ENCODE results near the gene MAP2K3. TPM values are rescaled to one million over a fixed set of nuclear protein-coding genes. Genes with fewer than 3 reads are reported as not detected.
"Not testable (repeated sequence)": the region's sequence is repeated elsewhere in the genome, so short reads cannot be mapped to it uniquely, and the experiment has no call there.

Gene MAP2K3
- total and polyA plus RNA-seq, 5 donors, result 29.6 to 61.2 (median 39.2) TPM

DNA sequence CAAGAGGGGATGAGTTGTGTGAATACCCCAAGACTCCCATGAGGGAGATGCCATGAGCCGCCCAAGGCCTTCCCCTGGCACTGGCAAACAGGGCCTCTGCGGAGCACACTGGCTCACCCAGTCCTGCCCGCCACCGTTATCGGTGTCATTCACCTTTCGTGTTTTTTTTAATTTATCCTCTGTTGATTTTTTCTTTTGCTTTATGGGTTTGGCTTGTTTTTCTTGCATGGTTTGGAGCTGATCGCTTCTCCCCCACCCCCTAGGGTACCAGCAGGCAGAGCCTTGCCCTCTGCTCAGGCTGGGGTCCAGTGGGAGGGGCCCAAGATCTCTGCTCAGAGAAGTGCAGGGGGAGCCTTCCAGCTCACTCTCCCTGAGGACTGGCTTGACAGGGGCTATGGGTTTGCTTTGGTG, 30.2 kb downstream of the MAP2K3 start:
- peak in 1 of 3 donors; percentile 15 for DNase-seq
- H3K27me3 ChIP-seq (ENCODE audit: control insufficient read depth, insufficient read depth); H3K9me3 ChIP-seq (ENCODE audit: control insufficient read depth, low read length); H3K4me1 ChIP-seq (ENCODE audit: control insufficient read depth, insufficient read depth, low read length); ATAC-seq; H3K4me3 ChIP-seq (ENCODE audit: low read length); H3K27ac ChIP-seq (ENCODE audit: low read length): not testable (repeated sequence)
- WGBS, result 93% methylated on average over 7 of the region's 7 CpGs
- intact Hi-C loops (cut with DNase I), result loop anchor here in 1 of 4 donors (10.0 kb wide), 1 partner anchor 140 kb away; no protein-coding TSS in a partner anchor

DNA sequence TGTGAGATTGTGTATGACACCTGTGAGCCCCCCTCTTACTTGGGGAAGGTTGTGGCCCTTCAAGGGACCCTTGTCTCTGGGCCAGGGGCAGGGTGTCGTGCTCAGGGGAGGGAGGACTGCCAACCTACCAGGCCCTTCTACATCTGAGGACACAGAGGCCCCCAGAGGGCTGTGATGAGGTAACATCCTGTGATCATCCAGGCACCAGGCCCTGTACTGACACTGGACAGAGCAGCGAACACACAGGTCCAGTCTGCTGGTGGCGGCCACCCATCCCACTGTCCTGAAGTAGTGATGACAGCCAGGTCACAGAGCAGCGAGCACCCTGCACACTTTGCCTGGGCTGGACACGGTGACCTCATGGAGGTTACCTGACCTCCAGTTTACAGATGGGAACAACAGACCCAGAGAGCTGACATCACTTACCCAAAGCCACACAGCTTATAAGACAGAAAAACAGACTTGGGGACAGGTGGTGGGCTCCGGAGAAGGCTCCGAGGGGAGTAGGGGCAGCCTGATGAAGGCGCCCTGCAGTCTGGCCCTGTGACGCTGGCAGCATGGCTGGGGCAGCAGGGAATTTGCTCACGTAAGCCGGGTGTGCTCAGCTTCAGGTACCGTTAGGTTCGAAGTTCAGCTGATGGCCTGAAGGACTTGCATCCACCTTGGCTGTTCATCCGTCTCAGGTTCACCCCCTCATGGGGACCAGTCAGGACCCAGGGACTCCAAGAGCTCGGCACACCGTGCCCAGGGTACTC, 30.9 kb downstream of the MAP2K3 start:
- H3K4me3 ChIP-seq (ENCODE audit: low read length); H3K27me3 ChIP-seq (ENCODE audit: control insufficient read depth, insufficient read depth); H3K4me1 ChIP-seq (ENCODE audit: control insufficient read depth, insufficient read depth, low read length); H3K9me3 ChIP-seq (ENCODE audit: control insufficient read depth, low read length); H3K27ac ChIP-seq (ENCODE audit: low read length); ATAC-seq: not testable (repeated sequence)
- WGBS, result 84% methylated on average over 14 of the region's 16 CpGs
- peak in 2 of 3 donors; percentile 19 to 44 for DNase-seq
- intact Hi-C loops (cut with DNase I), result loop anchor here in 1 of 4 donors (10.0 kb wide), 1 partner anchor 139 kb away; no protein-coding TSS in a partner anchor

DNA sequence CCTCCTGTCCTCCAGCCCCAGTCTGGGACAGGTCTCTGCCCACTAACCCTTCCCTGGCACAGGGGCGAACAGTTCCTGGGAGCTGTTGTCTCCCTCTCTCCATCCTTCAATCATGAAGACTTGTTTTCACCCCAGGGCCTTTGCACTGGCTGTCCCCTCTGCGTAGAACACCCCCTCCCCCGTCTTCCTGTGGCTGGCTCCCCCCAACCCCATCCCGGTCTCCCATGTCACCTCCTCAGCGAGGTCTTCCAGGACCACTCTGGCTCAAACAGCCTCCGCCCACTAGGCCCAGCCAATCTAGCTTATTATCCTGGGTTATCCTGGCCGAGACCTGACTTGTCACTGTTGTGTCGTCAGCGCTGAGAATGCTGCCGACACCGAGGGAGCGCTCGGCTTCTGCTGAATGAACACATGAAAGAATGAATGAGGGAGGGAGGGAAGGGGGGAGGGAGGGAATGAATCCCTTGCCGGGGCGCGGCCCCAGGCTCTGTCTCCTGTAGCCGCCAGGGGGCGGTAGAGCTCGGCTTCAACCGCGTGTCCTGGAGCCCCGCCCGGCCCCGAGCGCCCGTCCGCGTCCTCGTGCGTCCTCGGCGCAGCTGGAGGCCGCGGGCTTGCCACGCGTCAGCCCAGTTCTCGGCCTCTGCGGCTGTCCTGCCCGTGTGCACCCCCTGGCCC, 31.8 kb downstream of the MAP2K3 start:
- not testable (repeated sequence) for H3K27me3 ChIP-seq (ENCODE audit: control insufficient read depth, insufficient read depth); H3K4me1 ChIP-seq (ENCODE audit: control insufficient read depth, insufficient read depth, low read length); H3K27ac ChIP-seq (ENCODE audit: low read length); H3K9me3 ChIP-seq (ENCODE audit: control insufficient read depth, low read length); H3K4me3 ChIP-seq (ENCODE audit: low read length)
- intact Hi-C loops (cut with DNase I), result loop anchor here in 1 of 4 donors (10.0 kb wide), 1 partner anchor 138 kb away; no protein-coding TSS in a partner anchor
- ATAC-seq, result peak; percentile 76 to 84
- peak in 1 of 3 donors; percentile 57 for DNase-seq
- WGBS, result 46% methylated on average over 7 of the region's 39 CpGs

DNA sequence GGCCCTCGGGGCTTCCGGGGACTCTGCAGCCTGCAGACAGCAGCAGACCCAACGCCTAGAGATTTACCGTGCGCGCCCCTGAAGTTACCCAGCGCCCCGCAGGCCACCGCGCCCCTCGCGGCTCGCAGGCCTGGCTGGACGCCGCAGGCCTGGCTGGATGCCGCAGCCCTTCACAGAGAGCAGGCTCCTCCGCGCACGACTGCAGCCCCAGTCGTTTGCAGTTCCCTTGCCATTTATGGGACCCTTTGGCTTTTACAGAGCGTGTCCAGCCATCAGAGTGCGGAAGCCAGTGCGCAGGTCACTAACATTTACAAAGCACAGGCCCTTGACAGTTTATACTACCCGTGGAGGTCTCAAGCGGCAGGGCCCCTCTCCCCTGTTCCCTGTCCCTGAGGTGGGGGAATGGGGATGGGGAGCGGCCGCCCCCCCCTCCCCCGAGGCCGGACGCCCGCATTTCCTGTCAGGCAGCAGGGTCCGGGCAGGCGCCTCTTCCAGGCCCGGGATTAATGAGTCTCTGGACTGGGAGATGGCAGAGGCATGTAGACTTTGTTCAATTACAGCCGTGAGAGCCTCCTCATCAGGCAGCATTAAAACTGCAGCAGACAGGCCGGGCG, 32.5 kb downstream of the MAP2K3 start:
- H3K27ac ChIP-seq (ENCODE audit: low read length), result not testable (repeated sequence)
- intact Hi-C loops (cut with DNase I), result loop anchor here in 1 of 4 donors (10.0 kb wide), 1 partner anchor 138 kb away; no protein-coding TSS in a partner anchor
- peak in 2 of 3 donors; percentile 84 to 86 for DNase-seq

DNA sequence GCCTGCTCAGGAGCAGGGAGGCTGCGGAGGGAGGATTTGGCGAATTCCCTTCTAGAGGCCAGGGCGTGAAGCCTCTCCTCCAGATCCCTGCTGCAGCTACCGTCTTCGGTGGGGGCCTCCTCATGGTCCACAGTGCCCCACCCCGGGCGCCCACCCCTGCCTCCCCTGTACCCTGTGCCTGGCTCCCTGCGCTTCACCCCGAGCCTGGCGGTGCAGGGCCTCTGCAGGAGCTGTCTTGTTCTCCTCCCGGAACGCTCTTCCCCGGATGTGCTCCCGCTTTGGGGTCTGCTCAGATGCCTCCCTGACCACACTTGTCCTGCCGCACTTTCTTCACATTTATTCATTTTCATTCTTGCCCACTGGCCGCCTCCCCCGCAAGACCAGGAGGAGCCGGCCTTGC, 33.3 kb downstream of the MAP2K3 start:
- H3K27ac ChIP-seq (ENCODE audit: low read length); H3K4me1 ChIP-seq (ENCODE audit: control insufficient read depth, insufficient read depth, low read length); H3K4me3 ChIP-seq (ENCODE audit: low read length); H3K27me3 ChIP-seq (ENCODE audit: control insufficient read depth, insufficient read depth); H3K9me3 ChIP-seq (ENCODE audit: control insufficient read depth, low read length); DNase-seq: not testable (repeated sequence)
- WGBS, result 90% methylated on average over 18 of the region's 18 CpGs
- intact Hi-C loops (cut with DNase I), result loop anchor here in 1 of 4 donors (10.0 kb wide), 1 partner anchor 137 kb away; no protein-coding TSS in a partner anchor
- ATAC-seq, result peak; percentile 1 to 2

More for the DNA sequence above, 32.5 kb downstream of the MAP2K3 start:
- H3K9me3 ChIP-seq (ENCODE audit: control insufficient read depth, low read length); H3K4me3 ChIP-seq (ENCODE audit: low read length); H3K4me1 ChIP-seq (ENCODE audit: control insufficient read depth, insufficient read depth, low read length); H3K27me3 ChIP-seq (ENCODE audit: control insufficient read depth, insufficient read depth): not testable (repeated sequence)
- peak; percentile 57 to 66 for ATAC-seq
- 23% methylated on average over 35 of the region's 37 CpGs for WGBS

DNA sequence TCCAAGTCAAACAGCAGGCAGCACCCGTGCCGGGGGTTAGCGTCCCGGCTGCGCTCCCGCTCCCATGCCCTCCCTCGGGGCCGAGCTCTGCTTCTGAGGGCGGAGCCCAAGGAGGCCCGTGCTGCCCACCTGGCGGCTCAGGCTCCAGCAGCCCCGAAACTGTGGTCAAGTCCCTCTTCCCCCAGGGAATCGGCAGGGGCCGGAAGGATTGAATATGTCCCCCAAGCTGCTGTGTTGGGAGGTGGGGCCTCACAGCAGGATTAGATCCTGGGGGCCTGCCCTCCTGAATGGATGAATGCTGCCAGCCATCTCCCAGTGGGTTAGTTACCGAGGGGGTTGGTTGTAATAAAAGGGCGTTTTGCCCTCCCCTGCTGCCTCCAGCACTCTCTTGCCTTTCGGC, 33.9 kb downstream of the MAP2K3 start:
- DNase-seq (peak in 1 of 3 donors; percentile 69), ATAC-seq (no peak)
- Histone ChIP-seq H3K4me1 (ENCODE audit: control insufficient read depth, insufficient read depth, low read length) (no peaks in the 10 kb centered on the region), H3K27ac (ENCODE audit: low read length) (no peak overlapping the region), H3K27me3 (ENCODE audit: control insufficient read depth, insufficient read depth) (no peaks in the 10 kb centered on the region), H3K4me3 (ENCODE audit: low read length) (no peak overlapping the region), H3K9me3 (ENCODE audit: control insufficient read depth, low read length) (no peaks in the 10 kb centered on the region)
- WGBS, result 72% methylated on average over 17 of the region's 17 CpGs
- intact Hi-C loops (cut with DNase I), result loop anchor here in 1 of 4 donors (10.0 kb wide), 1 partner anchor 136 kb away; no protein-coding TSS in a partner anchor

DNA sequence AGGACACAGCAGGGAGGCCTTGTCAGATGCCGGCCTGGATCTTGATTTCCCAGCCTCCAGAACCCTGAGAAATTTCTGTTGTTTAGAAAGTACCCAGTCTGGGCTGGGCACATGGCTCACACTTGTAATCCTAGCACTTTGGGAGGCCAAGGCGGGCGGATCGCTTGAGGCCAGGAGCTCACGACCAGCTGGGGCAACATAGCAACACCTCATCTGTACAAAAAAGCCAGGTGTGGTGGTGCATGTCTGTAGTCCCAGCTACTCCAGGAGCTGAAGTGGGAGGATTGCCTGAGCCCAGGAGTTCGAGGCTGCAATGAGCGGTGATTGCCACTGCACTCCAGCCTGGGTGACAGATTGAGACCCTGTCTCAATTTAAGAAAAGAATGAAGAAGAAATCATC, 34.3 kb downstream of the MAP2K3 start:
- not testable (repeated sequence) for ATAC-seq; H3K4me1 ChIP-seq (ENCODE audit: control insufficient read depth, insufficient read depth, low read length); H3K9me3 ChIP-seq (ENCODE audit: control insufficient read depth, low read length); H3K27ac ChIP-seq (ENCODE audit: low read length); H3K27me3 ChIP-seq (ENCODE audit: control insufficient read depth, insufficient read depth); H3K4me3 ChIP-seq (ENCODE audit: low read length)
- intact Hi-C loops (cut with DNase I), result loop anchor here in 1 of 4 donors (10.0 kb wide), 1 partner anchor 136 kb away; no protein-coding TSS in a partner anchor
- peak in 1 of 3 donors; percentile 21 for DNase-seq
- WGBS, result 89% methylated on average over 7 of the region's 7 CpGs

DNA sequence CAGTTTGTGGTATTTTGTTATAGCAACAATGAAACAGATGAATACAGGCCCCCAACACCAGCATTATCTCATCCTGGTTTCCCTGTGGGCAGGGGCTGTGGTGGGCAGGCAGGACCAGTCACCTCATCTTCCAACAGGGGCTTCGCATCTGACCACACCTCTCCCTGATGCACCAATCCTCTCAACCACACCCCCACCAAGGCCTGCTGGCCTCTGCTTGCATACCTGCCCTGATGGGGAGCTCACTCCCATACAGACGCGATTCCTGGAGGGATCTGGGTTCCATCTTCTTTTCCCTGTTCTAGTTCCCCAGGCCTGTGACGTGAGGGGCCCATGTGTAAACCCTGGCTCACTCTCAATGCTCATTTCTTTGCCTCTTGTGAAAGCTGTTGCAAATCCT, 34.7 kb downstream of the MAP2K3 start:
- H3K4me3 ChIP-seq (ENCODE audit: low read length); H3K27ac ChIP-seq (ENCODE audit: low read length); H3K4me1 ChIP-seq (ENCODE audit: control insufficient read depth, insufficient read depth, low read length); H3K9me3 ChIP-seq (ENCODE audit: control insufficient read depth, low read length); ATAC-seq; H3K27me3 ChIP-seq (ENCODE audit: control insufficient read depth, insufficient read depth): not testable (repeated sequence)
- peak in 1 of 3 donors; percentile 30 for DNase-seq
- 80% methylated on average over 4 of the region's 4 CpGs for WGBS
- intact Hi-C loops (cut with DNase I), result loop anchor here in 1 of 4 donors (10.0 kb wide), 1 partner anchor 136 kb away; no protein-coding TSS in a partner anchor

DNA sequence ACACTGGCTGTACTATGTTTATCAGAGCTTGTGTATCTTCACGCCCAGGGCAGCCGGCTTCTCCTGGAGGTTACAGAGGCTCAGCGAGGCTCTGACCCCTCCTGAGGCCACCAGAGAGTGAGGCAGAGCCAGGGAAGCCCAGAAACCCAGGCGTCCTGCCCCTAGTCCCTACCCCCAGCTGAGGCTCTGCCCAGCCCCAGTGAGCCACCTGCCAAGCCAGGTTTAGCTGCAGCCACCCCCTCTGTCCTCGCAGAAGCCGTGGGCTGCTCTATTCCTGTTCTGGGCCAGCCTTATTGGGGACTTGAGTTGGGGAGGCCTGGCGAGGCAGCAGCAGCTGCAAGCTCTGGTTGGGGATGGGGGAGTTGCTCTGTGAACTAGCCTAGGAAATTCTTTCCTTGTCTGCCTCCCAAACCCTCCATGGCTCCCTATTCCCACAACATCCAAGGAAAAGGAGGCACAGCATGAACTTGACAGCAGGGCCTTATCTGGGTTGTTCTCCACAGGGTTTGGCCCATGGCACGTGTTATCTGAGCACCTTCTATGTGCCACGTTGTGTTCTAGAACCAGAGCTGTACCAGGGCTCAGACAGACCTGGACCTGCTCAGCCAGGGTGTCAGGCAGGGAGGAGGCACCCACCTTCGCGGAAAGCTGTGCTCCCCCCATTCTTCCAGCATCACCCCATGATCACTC, 35.3 kb downstream of the MAP2K3 start:
- 74% methylated on average over 11 of the region's 11 CpGs for WGBS
- not testable (repeated sequence) for H3K9me3 ChIP-seq (ENCODE audit: control insufficient read depth, low read length); H3K27ac ChIP-seq (ENCODE audit: low read length); H3K4me3 ChIP-seq (ENCODE audit: low read length); ATAC-seq; H3K27me3 ChIP-seq (ENCODE audit: control insufficient read depth, insufficient read depth); H3K4me1 ChIP-seq (ENCODE audit: control insufficient read depth, insufficient read depth, low read length)
- peak in 1 of 3 donors; percentile 35 for DNase-seq
- intact Hi-C loops (cut with DNase I), result loop anchor here in 1 of 4 donors (10.0 kb wide), 1 partner anchor 135 kb away; no protein-coding TSS in a partner anchor

DNA sequence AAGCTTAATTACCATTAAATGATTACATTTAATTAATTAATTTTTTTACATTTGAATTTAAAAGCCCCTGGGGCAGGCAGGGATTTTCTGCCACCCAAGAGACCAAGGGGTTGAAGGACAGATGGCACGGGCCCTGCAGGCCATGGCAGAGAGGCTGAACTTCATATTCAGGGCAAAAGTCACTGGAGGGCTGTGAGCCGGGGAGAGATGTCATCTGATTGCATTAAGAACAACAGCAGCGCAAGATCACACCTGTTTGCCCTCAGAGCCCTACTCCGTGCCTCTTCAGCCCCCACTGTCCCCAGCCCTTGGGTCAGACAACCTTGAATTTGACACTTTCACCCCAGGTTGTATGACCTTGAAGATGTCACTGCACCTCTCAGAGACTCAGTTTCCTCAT, 35.9 kb downstream of the MAP2K3 start:
- H3K9me3 ChIP-seq (ENCODE audit: control insufficient read depth, low read length); H3K4me3 ChIP-seq (ENCODE audit: low read length); H3K27me3 ChIP-seq (ENCODE audit: control insufficient read depth, insufficient read depth); H3K4me1 ChIP-seq (ENCODE audit: control insufficient read depth, insufficient read depth, low read length); H3K27ac ChIP-seq (ENCODE audit: low read length); intact Hi-C loops (cut with DNase I); ATAC-seq: not testable (repeated sequence)
- 76% methylated on average over 4 of the region's 4 CpGs for WGBS
- DNase-seq, result peak in 1 of 3 donors; percentile 21
